Measurements from ENCODE around the gene MTMR12. TPM values are rescaled to one million over a fixed set of nuclear protein-coding genes. Genes with fewer than 3 reads are reported as not detected.

MTMR12 gene
- total and polyA plus RNA-seq, 2 experiments from 2014 or later, result 5.5 to 13.4 TPM

DNA sequence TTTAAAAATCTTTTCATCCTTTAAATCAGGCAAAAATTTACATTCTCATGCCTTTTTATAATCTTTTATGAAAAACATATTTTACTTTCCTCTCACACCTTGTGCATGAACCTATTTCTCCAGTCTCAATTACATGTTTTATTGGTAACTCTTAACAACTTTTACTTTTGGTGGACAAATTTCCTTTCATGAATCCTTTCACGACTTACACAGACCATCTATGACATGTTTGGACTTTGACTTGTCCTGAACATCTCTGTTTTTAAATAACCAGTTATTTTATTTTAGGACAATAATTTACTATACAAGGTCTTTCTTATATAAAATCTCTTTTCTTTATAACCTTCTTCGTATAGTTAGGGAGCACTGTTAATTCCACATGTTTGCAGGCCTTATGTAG lies 26.5 kb upstream of the MTMR12 start:
- no peaks in the 10 kb centered on the region for H3K9me2 ChIP-seq (ENCODE audit: insufficient read depth)
- H3K9ac ChIP-seq, result no peak overlapping the region
- peak; percentile 13 for DNase-seq
- TF ChIP-seq EZH2phosphoT487 (IDR thresholded peaks at IDR 0.05; ENCODE audit: insufficient read depth, low read depth) (no peak), EZH2 (IDR thresholded peaks at IDR 0.05; ENCODE audit: insufficient read depth, poor library complexity, severe bottlenecking) (no peak)
- H3F3A ChIP-seq (ENCODE audit: insufficient read depth), result no peaks in the 10 kb centered on the region
- WGBS, 2 experiments (ENCODE audit: low coverage in 1 of 2, low lambda C conversion rate in 2 of 2, missing lambda C conversion rate in 2 of 2), result 42 to 48% methylated on average over 2 of the region's 2 CpGs
- H3K9me3 ChIP-seq (ENCODE audit: low read depth), result no peaks in the 10 kb centered on the region
- H3K27me3 ChIP-seq (replicated peaks; ENCODE audit: insufficient read depth), result no peaks in the 10 kb centered on the region
- H3K79me2 ChIP-seq (ENCODE audit: insufficient read depth), result no peaks in the 10 kb centered on the region
- no peak overlapping the region for H3K4me3 ChIP-seq
- no peak overlapping the region for H3K27ac ChIP-seq
- H4K20me1 ChIP-seq (ENCODE audit: insufficient read depth), result no peaks in the 10 kb centered on the region
- in situ Hi-C loops (cut with MboI), result no loop called here
- H3K4me2 ChIP-seq (ENCODE audit: unreplicated experiment), result no peak overlapping the region
- H2AFZ ChIP-seq, result no peak overlapping the region
- H3K4me1 ChIP-seq (ENCODE audit: insufficient read depth), result no peaks in the 10 kb centered on the region
- no peaks in the 10 kb centered on the region for H3K36me3 ChIP-seq (ENCODE audit: low read depth)

- no peak overlapping the region for H2AFZ ChIP-seq
- H3K27me3 ChIP-seq (replicated peaks; ENCODE audit: insufficient read depth), result no peaks in the 10 kb centered on the region
- peak; percentile 38 for DNase-seq
- in situ Hi-C loops (cut with MboI), result no loop called here
- no peaks in the 10 kb centered on the region for H4K20me1 ChIP-seq (ENCODE audit: insufficient read depth)
- peaks cover 5% of the 10 kb centered on the region; the same call in 1 of the 2 replicates for H3K4me1 ChIP-seq (ENCODE audit: insufficient read depth)
- no peaks in the 10 kb centered on the region for H3K79me2 ChIP-seq (ENCODE audit: insufficient read depth)
- 84 to 85% methylated on average over 10 of the region's 10 CpGs for WGBS, 2 experiments (ENCODE audit: low coverage in 1 of 2, low lambda C conversion rate in 2 of 2, missing lambda C conversion rate in 2 of 2)
- H3K9ac ChIP-seq, result no peak overlapping the region
- no peak overlapping the region for H3K4me3 ChIP-seq
- H3K9me3 ChIP-seq (ENCODE audit: low read depth), result no peaks in the 10 kb centered on the region
- H3K9me2 ChIP-seq (ENCODE audit: insufficient read depth), result no peaks in the 10 kb centered on the region
- no peaks in the 10 kb centered on the region for H3F3A ChIP-seq (ENCODE audit: insufficient read depth)
- peak overlapping the region; percentile 4 for H3K4me2 ChIP-seq (ENCODE audit: unreplicated experiment)
- no peak for TF ChIP-seq EZH2phosphoT487 (IDR thresholded peaks at IDR 0.05; ENCODE audit: insufficient read depth, low read depth)
- TF ChIP-seq EZH2 (IDR thresholded peaks at IDR 0.05; ENCODE audit: insufficient read depth, poor library complexity, severe bottlenecking), result no peak
- no peaks in the 10 kb centered on the region for H3K36me3 ChIP-seq (ENCODE audit: low read depth)
- no peak overlapping the region for H3K27ac ChIP-seq
Measured at GRCh38 chr5:32332966-32333365, 20.2 kb upstream of the MTMR12 start.

- in situ Hi-C loops (cut with MboI), result no loop called here
- no peak overlapping the region for H3K27ac ChIP-seq
- no peaks in the 10 kb centered on the region for H3K9me3 ChIP-seq (ENCODE audit: low read depth)
- H3K9me2 ChIP-seq (ENCODE audit: insufficient read depth), result no peaks in the 10 kb centered on the region
- no peak overlapping the region for H3K4me2 ChIP-seq (ENCODE audit: unreplicated experiment)
- no peak overlapping the region for H3K4me3 ChIP-seq
- TF ChIP-seq EZH2 (IDR thresholded peaks at IDR 0.05; ENCODE audit: insufficient read depth, poor library complexity, severe bottlenecking) (no peak), EZH2phosphoT487 (IDR thresholded peaks at IDR 0.05; ENCODE audit: insufficient read depth, low read depth) (no peak)
- no peak for DNase-seq
- no peak overlapping the region for H3K9ac ChIP-seq
- 77 to 81% methylated on average over 1 of the region's 1 CpG for WGBS, 2 experiments (ENCODE audit: low coverage in 1 of 2, low lambda C conversion rate in 2 of 2, missing lambda C conversion rate in 2 of 2)
- no peak overlapping the region for H2AFZ ChIP-seq
- no peaks in the 10 kb centered on the region for H3K79me2 ChIP-seq (ENCODE audit: insufficient read depth)
- no peaks in the 10 kb centered on the region for H3K27me3 ChIP-seq (replicated peaks; ENCODE audit: insufficient read depth)
- H4K20me1 ChIP-seq (ENCODE audit: insufficient read depth), result no peaks in the 10 kb centered on the region
- H3K4me1 ChIP-seq (ENCODE audit: insufficient read depth), result peaks cover 5% of the 10 kb centered on the region; the same call in 1 of the 2 replicates
- no peaks in the 10 kb centered on the region for H3K36me3 ChIP-seq (ENCODE audit: low read depth)
- no peaks in the 10 kb centered on the region for H3F3A ChIP-seq (ENCODE audit: insufficient read depth)
Measured at GRCh38 chr5:32332361-32332760, 19.6 kb upstream of the MTMR12 start.

GRCh38 chr5:32331935-32332274 lies 19.2 kb upstream of the MTMR12 start:
- no peaks in the 10 kb centered on the region for H3K9me3 ChIP-seq (ENCODE audit: low read depth)

More at GRCh38 chr5:32331935-32332274, 19.2 kb upstream of the MTMR12 start:
- TF ChIP-seq EZH2 (IDR thresholded peaks at IDR 0.05; ENCODE audit: insufficient read depth, poor library complexity, severe bottlenecking) (no peak), EZH2phosphoT487 (IDR thresholded peaks at IDR 0.05; ENCODE audit: insufficient read depth, low read depth) (no peak)
- no peak for DNase-seq
- Histone ChIP-seq H3K4me1 (ENCODE audit: insufficient read depth) (peaks cover 5% of the 10 kb centered on the region; the same call in 1 of the 2 replicates), H3F3A (ENCODE audit: insufficient read depth) (no peaks in the 10 kb centered on the region), H3K36me3 (ENCODE audit: low read depth) (no peaks in the 10 kb centered on the region), H3K27me3 (replicated peaks; ENCODE audit: insufficient read depth) (no peaks in the 10 kb centered on the region), H3K27ac (no peak overlapping the region), H3K4me3 (no peak overlapping the region), H3K4me2 (ENCODE audit: unreplicated experiment) (no peak overlapping the region), H3K79me2 (ENCODE audit: insufficient read depth) (no peaks in the 10 kb centered on the region), H3K9me2 (ENCODE audit: insufficient read depth) (no peaks in the 10 kb centered on the region), H2AFZ (no peak overlapping the region), H4K20me1 (ENCODE audit: insufficient read depth) (no peaks in the 10 kb centered on the region), H3K9ac (no peak overlapping the region)
- in situ Hi-C loops (cut with MboI), result no loop called here
- WGBS, 2 experiments (ENCODE audit: low coverage in 1 of 2, low lambda C conversion rate in 2 of 2, missing lambda C conversion rate in 2 of 2), result 50 to 51% methylated on average over 3 of the region's 3 CpGs

All from GM23248 (cell line).